Amniotic stem cell (primary cell): ENCODE results near the gene TAC1.
"Not testable (repeated sequence)": the region's sequence is repeated elsewhere in the genome, so short reads cannot be mapped to it uniquely, and the experiment has no call there.

Experiments used
- DNase-seq: peaks from one replicate; lab custom pipeline; 2025; lab: John Stamatoyannopoulos, UW

The TAC1 gene, protein sequence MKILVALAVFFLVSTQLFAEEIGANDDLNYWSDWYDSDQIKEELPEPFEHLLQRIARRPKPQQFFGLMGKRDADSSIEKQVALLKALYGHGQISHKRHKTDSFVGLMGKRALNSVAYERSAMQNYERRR

DNA sequence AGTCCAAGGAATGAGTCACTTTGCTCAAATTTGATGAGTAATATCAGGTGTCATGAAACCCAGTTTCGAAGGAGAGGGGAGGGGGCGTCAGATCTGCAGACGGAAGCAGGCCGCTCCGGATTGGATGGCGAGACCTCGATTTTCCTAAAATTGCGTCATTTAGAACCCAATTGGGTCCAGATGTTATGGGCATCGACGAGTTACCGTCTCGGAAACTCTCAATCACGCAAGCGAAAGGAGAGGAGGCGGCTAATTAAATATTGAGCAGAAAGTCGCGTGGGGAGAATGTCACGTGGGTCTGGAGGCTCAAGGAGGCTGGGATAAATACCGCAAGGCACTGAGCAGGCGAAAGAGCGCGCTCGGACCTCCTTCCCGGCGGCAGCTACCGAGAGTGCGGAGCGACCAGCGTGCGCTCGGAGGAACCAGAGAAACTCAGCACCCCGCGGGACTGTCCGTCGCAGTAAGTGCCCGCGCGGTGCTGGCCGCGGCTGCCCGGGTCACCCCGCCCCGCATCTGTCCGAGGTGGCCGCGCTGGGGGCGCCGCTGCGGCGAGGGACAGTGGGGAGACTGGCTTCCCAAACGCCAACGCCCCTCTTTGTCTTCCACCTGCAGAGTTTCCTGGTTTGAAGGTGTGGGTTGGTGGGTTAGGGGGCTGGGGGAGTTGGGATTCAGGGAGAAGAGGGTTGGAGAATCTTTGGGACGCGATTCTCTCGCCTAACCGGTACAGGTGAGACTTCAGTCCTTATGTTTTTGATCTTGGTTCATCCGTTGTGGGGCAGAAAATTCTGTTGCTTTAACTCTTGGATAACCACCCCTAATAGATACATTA, at the start of gene TAC1:
Gene TAC1 (plus strand): TSS at position 351 of the 829 bp plus-strand sequence. CDS start 527 bp downstream, outside the sequence.
- DNase-seq: no peak

DNA sequence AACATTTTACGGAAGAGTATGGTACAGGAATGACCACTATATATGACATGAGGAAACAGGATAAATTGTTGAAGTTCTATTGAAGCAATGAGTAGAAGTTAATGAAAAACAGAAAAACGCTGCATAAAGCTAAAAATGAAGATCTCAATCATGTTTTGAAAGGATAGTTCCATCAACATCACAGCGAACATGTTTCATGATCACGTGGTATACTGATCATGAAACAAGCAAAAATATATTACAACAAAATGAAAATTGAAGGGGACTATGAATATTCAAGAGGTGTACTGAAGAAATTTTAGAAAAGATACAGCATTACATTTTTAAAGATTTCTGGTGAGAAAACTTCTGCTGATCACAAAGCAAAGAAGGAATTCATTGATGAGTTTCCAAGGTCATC, 45.9 kb upstream of the TAC1 start:
- DNase-seq: no peak

DNA sequence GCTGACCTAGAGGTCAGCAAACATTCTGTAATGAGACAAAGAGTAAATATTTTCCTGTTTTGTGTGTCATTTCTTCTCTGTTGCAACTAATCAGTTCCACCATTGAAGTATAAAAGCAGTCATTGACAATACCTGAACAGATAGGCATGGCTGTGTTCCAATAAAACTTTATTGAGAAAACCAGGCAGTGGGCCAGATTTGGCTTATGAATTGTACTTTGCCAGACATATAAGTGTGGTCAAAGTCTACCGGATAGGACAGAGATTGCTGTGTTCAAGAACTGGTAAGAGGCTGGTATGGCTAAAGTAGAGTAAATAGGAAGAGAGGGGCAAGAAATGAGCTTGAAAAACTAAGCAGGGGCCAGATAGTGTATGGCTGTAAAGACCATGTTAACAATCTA, 38.3 kb upstream of the TAC1 start:
- no peak for DNase-seq

DNA sequence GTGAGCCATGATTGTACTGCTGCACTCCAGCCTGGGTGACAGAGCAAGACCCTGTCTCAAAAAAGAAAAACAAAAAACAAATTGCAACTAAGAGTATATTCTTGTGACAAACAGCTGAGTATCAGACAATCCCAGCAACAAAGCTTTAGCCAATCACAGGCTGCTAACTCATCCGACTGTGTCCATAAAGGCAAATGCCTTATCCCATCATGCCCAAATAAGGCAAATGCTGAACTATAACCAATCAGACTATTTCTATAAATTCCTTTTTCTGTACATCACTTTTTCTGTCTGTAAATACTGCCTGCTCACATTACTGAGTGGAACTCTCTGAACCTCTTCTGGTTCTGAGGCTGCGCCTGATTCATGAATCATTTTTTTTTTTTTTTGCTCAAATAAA, 37.5 kb upstream of the TAC1 start:
- no peak for DNase-seq

DNA sequence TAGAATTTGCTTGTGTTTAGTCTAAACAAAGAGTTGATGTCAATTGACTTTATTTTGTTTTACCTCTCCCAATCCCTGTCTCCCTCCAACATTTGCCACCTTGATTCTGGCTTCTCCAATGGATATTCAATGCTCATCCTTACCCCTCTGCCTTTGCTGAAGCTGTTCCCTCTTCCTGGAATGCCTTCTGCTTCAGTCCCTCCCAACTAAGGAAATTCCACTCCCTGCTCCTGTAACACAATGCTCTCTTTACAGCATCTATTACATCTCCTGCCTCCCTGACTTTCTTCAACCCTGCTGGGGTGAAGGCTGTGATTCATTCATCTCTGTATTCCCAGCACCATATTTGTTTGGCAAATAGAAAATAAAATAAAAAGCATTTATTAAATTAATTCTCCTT, 34.5 kb upstream of the TAC1 start:
- no peak for DNase-seq

DNA sequence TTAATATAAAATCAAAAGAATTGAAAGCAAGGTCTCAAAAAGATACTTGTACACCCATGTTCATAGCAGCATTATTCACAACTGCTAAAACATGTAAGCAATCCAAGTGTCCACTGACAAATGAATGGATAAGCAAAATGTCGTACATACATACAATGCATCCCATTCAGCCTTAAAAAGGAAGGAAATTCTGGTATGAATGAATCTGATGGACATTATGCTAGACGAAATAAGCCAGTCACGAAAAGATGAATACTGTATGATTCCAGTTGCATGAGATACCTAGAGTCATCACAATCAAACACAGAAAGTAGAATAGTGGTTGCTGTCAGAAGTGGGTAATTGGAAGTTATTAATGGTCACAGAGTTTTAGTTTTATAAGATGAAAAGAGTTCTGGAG, 9.5 kb upstream of the TAC1 start:
- DNase-seq: no peak

DNA sequence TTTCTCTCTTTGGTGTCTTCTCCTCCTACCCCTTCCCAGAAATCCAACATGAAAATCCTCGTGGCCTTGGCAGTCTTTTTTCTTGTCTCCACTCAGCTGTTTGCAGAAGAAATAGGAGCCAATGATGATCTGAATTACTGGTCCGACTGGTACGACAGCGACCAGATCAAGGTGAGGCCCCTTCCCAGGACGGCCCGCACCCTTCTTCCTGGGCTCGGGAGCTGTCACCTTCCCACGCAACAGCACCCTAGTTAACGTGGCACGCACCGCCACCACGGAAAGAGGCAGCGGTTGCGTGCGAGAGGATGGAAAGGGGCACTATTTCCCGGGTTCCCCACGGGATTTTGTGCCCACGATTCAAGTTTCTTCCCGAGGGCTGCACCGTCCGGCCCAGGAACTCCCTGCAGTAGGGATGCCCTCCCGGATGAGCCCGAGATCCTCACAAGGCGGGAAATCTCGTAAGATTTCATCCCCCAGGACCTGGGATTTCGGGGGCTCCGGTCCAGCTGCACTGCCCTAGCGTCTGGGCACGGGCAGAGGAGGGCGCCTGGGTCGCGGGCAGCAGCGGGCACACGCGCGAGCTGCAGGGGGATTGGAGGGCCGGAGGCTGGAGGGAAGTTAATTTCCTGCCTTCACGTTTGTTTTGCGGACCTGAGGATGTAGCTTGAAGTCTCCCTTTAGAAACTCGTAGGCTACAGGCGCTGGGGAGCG, 834 bp downstream of the TAC1 start:
- no peak for DNase-seq

DNA sequence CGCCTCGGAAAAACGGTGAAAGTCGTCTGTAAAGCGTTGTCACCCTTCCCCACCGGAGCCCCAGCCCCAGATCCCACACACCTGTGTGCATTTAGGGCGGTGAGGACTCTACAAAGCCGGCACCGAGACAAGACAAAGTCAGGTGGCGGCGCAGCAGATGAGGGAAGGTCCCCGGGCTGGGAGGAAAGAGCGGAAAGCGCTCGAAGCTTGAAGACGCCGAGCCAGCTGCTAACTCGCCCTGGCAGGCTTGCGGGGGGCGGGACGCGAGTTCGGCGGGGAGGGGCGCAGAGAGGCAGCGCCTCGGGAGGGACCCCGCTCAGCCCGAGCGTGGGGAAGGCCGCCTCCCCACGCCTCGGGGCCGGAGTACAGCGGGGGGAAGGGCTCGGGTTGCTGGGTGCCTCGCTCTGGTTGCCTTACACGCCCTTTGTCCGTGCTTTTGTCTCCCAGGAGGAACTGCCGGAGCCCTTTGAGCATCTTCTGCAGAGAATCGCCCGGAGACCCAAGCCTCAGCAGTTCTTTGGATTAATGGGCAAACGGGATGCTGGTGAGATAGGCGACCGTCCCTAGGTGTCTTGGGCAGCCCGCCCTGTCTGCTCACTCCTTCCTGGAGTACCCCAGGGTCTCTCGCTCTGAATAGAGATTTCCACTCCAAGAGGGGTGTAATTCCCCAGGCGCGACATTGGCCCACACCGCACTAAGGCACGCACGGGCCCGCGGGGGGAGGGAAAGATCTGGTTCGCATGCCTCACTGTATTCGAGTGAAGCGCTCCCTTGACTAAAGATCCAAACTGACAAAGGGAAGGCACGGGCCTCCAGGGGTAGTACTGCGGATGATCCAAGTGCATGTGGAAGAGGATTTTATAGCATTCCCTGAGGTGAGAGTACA, 1.6 kb downstream of the TAC1 start:
- no peak for DNase-seq

DNA sequence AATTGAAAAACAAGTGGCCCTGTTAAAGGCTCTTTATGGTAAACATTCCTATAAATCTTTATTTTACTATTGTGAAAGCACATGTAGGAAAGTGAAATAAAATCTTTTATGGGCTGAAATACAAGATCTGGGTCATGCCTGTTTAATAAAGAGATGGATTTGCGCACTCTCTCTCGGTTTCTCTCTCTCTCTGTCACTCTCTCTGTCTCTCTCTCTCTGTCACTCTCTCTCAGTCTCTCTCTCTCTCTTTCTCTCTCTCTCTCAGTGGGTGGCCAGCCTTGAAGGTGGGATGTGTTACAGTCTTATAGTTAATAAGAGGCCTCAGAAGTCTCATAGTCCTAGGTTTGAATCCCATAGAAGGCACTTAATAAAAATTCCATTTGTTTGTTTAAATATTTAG, 2.4 kb downstream of the TAC1 start:
- no peak for DNase-seq

DNA sequence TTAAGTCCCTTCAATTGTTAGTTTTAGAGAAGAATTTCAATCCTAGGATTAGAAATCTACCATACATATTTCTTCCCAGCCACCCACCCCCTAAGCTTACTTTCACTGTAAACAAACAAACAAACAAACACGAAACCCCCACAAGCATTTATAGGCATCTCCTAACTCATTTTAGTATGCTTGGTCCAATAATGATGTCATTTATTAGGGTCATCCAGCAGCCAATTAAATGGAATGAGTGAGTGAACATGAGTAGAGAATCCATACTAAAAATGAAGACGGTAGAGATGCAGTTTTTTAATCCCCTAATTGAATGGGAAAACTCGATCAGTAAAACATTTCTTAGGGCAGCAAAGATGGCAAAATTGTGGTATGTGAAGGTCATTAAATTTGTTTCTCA, 3.2 kb downstream of the TAC1 start:
- DNase-seq: no peak

DNA sequence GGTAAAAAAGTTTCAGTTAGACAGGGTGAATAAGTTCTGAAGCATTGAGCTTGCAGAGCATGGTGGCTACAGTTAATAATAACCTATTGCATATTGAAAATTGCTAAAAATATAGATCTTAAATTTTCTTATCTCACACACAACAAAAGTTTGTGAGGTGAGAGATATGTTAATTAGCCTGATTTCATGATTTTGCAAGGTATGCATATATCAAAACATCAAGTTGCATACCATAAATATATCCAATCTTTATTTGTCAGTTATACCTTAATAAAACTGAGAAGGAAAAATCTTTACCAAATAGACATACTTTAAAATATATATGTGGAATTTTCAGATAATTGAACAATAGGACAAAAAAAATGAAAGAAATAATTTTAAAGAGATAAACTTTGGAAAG, 16.6 kb downstream of the TAC1 start:
- DNase-seq: no peak

DNA sequence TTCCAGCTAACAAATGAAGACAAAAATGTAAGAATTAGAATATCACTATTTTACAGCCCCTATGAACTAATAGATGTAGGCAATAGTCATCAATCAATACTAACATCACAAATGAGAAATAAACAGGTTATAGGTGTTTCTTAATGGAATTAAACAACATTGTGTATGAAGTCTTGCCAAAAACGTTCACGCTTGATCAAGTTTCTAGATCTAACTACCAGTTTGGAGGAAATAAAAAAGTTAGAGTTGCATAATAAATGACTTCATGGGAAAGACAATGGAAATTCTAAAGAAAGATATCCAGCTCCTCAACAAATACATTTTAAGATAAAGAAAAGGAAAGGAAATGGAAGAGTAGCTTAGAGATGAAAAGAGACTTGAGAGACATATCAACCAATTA, 19.7 kb downstream of the TAC1 start:
- DNase-seq: no peak

DNA sequence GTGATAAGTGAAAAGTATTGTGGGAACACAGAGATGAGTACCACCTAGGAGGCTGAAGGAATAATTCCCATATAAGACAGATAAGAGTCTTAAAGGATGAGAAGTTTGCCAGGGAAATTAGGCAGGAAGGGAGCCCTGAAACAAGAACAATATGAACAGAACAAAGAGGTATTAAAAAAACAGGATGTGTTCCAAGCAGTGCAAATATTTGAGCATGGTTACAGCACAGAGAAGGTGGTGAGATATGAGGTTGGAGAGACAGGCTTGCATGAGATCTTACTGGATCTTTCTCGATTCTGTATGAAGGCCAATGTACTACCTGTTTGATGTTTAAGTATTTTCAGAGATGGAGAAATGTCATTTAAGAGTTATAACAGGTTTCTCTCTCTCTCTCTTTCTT, 20.3 kb downstream of the TAC1 start:
- no peak for DNase-seq

DNA sequence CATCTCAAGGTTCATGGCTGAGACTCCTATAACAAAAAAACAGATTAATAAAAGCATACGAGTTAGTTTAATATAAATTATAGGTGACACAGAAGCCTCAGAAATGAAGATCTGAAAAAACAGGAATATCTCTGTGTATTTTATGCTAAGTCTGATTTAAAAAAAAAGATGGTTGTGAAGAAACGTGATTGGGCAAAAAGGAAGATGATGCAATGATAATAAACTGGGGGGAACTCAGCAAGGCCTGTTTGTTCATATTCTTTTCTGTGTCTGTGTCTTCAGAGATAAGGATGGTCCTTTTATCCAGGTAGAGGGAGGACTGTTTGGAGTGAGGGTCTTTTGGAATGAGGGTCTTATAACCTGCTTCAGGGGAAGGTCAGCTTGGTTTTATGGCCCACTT, 25.9 kb downstream of the TAC1 start:
- DNase-seq: no peak

DNA sequence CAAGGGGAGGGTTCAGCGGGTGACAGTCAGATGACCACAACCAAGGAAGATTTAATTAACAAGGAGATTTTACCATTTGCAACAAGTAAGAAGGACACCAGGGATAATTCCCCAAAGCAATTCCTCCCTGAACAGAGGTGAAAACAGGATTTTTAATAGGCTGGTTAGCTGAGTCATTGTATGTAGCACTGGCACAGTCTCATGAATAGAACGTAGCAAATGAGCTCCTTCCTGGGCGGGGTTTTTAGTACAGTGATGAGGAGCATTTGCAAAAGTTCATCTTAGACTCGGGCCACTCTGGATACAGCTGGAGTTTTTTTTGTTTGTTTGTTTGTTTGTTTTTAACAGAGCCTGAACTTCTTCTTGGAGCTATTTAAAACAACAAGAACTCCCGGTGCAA, 39.0 kb downstream of the TAC1 start:
- DNase-seq: no peak

DNA sequence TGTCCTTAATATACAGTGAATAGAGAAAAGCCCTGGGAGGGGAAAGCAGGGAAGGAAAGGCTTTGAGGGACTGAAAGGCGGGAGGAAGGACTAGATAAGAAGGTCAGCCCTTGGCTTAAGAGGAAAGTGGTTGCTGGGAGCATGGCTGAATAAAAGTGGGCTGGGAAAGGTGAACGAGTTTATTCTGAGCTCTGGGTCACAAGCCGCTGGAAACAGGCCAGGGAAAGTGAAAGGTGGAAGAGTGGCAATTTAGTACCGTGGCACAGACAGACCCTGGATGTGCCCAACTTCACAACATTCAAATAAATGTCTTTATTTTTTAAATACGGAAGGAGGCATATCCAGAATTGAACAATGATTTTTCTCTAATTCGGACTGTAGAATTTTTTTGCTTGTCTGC, 39.7 kb downstream of the TAC1 start:
- DNase-seq: no peak

DNA sequence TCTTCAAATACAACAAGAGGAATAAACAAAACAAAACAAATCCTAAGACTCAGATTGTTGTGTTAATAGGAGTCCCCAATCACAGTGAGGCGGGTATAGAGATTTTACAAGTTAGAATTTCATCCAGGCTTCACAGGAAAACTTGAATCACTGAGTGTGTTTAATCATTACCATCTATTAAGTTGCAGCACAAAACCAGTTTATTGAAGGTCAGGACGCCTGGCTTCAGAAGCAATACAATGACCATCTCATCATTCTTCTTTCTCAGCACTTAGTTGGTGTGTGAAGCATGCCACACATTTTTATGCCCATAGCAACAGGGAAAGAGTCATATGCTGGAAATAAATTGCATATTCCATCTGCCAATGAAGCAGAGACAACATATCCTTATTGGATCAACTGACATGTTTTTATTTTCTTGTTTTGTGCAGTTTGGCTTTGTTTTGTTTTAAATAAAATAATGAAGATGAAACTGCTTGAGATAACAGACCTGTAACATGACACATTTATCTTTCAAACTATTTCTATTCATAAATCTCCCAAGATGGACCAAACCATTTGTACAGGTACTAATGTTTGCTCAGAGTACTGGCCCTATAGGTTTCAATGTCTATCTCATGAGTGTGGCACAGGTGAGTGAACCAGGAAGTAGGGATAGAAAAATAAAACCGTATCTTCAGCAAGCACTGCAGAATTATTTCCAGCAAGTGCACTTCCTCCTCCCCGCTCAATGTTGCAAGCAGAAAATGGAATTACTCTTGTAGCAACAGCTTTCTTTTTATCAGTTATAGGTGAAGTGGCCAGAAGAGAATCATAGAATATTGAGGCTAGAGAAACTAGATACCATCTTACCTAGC, 40.4 kb downstream of the TAC1 start:
- DNase-seq: no peak

DNA sequence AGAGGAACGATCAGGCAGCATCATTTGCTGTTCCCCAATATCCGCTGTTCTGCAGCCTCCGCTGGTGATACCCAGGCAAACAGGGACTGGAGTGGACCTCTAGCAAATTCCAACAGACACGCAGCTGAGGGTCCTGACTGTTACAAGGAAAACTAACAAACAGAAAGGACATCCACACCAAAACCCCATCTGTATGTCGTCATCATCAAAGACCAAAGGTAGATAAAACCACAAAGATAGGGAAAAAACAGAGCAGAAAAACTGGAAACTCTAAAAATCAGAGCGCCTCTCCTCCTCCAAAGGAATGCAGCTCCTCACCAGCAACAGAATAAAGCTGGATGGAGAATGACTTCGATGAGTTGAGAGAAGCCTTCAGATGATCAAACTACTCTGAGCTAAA, 54.5 kb downstream of the TAC1 start:
- DNase-seq: not testable (repeated sequence)
